ENCODE measurements around the gene RNASE4.

RNASE4 gene

GRCh38 chr14:20655851-20656250 lies 28.5 kb upstream of the RNASE4 start:
- ATAC-seq: no peak
- TF ChIP-seq PPARA (CRISPR knock-in tag; IDR thresholded peaks at IDR 0.05; ENCODE audit: borderline replicate concordance) (no peak), ZNF70 (CRISPR knock-in tag; IDR thresholded peaks at IDR 0.05) (no peak), CREB5 (CRISPR knock-in tag; IDR thresholded peaks at IDR 0.05; ENCODE audit: low read depth) (no peak), CSDC2 (CRISPR knock-in tag; IDR thresholded peaks at IDR 0.05) (no peak), ARNTL (CRISPR knock-in tag; IDR thresholded peaks at IDR 0.05; ENCODE audit: borderline replicate concordance, low read depth) (no peak), ZFP30 (CRISPR knock-in tag; IDR thresholded peaks at IDR 0.05) (no peak)

GRCh38 chr14:20656274-20656673 lies 28.1 kb upstream of the RNASE4 start:
- no peak for TF ChIP-seq SNAI2 (CRISPR knock-in tag; IDR thresholded peaks at IDR 0.05)
- TF ChIP-seq RARB (CRISPR knock-in tag; IDR thresholded peaks at IDR 0.05): no peak
- TF ChIP-seq PATZ1 (CRISPR knock-in tag; IDR thresholded peaks at IDR 0.05; ENCODE audit: borderline replicate concordance): no peak

DNA sequence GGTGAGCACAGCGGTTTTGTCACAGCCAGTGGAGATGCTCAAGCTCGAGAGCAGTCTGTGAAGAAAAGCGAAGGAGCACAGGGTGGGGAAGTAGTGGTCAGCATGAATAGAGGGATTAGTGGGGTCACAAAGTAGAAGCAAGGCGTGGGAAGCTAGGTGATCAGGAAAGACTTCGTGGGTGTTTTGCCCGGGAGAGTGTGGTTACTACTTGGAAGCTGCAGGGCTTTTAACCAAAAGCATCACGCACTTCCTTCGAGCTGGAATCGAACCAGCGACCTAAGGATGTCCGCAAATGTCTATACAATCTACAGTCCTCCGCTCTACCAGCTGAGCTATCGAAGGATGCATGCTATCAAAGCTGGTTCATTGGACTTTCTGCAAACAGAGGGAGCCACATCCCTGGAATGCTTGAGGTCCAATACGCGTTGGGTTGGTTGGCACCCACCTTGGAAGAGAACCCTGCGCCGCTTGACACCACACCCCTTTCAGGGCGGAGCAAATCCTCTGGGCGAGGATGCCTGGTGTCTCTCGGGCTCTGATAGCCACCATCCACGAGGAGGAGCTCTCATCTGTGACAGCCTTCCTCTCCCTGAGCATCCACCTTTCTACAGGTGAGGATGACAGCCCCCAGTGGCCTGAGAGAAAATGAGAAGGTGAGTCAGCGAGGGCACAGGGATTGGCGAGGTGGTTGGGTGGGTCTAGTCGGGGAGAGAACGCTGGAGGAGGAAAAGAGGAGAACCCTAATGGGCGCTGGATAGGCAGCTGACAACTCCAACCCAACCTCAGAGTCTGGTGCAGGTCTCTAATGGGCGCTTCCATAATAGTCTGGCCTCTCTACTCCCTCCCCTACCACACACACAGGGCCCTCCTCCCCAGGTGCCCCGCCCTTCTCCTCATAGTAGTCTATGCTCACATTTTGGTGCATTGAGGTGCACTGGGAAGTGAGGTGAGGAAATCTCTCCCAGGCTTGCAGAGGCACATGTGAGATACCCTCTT lies 26.8 kb upstream of the RNASE4 start:
- peak; percentile 56 for ATAC-seq
- TF ChIP-seq ISL1 (CRISPR knock-in tag; IDR thresholded peaks at IDR 0.05) (no peak), RARB (CRISPR knock-in tag; IDR thresholded peaks at IDR 0.05) (no peak), CREB5 (CRISPR knock-in tag; IDR thresholded peaks at IDR 0.05; ENCODE audit: low read depth) (no peak), ARNTL (CRISPR knock-in tag; IDR thresholded peaks at IDR 0.05; ENCODE audit: borderline replicate concordance, low read depth) (no peak), TOX (CRISPR knock-in tag; IDR thresholded peaks at IDR 0.05; ENCODE audit: borderline replicate concordance) (no peak), PPARA (CRISPR knock-in tag; IDR thresholded peaks at IDR 0.05; ENCODE audit: borderline replicate concordance) (no peak), BACH2 (CRISPR knock-in tag; IDR thresholded peaks at IDR 0.05; ENCODE audit: borderline replicate concordance) (no peak), ESRRG (CRISPR knock-in tag; IDR thresholded peaks at IDR 0.05) (no peak), CSDC2 (CRISPR knock-in tag; IDR thresholded peaks at IDR 0.05) (no peak), ZC3H10 (CRISPR knock-in tag; IDR thresholded peaks at IDR 0.05) (no peak), TCF4 (CRISPR knock-in tag; IDR thresholded peaks at IDR 0.05; ENCODE audit: borderline replicate concordance) (no peak)
- TF ChIP-seq, protein P1, sequence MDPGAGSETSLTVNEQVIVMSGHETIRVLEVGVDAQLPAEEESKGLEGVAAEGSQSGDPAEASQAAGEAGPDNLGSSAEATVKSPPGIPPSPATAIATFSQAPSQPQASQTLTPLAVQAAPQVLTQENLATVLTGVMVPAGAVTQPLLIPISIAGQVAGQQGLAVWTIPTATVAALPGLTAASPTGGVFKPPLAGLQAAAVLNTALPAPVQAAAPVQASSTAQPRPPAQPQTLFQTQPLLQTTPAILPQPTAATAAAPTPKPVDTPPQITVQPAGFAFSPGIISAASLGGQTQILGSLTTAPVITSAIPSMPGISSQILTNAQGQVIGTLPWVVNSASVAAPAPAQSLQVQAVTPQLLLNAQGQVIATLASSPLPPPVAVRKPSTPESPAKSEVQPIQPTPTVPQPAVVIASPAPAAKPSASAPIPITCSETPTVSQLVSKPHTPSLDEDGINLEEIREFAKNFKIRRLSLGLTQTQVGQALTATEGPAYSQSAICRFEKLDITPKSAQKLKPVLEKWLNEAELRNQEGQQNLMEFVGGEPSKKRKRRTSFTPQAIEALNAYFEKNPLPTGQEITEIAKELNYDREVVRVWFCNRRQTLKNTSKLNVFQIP (CRISPR knock-in tag; IDR thresholded peaks at IDR 0.05; ENCODE audit: borderline replicate concordance, low read depth): no peak

More at GRCh38 chr14:20656274-20656673, 28.1 kb upstream of the RNASE4 start:
- ATAC-seq: no peak

GRCh38 chr14:20658246-20658645 lies 26.1 kb upstream of the RNASE4 start:
- no peak for ATAC-seq
- TF ChIP-seq PPARA (CRISPR knock-in tag; IDR thresholded peaks at IDR 0.05; ENCODE audit: borderline replicate concordance): no peak
- no peak for TF ChIP-seq CREB5 (CRISPR knock-in tag; IDR thresholded peaks at IDR 0.05; ENCODE audit: low read depth)
- no peak for TF ChIP-seq ZC3H10 (CRISPR knock-in tag; IDR thresholded peaks at IDR 0.05)
- no peak for TF ChIP-seq BACH2 (CRISPR knock-in tag; IDR thresholded peaks at IDR 0.05; ENCODE audit: borderline replicate concordance)
- no peak for TF ChIP-seq ZNF565 (CRISPR knock-in tag; conservative IDR thresholded peaks at IDR 0.05; ENCODE audit: low read depth)
- TF ChIP-seq ISL1 (CRISPR knock-in tag; IDR thresholded peaks at IDR 0.05): no peak
- TF ChIP-seq, protein P2, sequence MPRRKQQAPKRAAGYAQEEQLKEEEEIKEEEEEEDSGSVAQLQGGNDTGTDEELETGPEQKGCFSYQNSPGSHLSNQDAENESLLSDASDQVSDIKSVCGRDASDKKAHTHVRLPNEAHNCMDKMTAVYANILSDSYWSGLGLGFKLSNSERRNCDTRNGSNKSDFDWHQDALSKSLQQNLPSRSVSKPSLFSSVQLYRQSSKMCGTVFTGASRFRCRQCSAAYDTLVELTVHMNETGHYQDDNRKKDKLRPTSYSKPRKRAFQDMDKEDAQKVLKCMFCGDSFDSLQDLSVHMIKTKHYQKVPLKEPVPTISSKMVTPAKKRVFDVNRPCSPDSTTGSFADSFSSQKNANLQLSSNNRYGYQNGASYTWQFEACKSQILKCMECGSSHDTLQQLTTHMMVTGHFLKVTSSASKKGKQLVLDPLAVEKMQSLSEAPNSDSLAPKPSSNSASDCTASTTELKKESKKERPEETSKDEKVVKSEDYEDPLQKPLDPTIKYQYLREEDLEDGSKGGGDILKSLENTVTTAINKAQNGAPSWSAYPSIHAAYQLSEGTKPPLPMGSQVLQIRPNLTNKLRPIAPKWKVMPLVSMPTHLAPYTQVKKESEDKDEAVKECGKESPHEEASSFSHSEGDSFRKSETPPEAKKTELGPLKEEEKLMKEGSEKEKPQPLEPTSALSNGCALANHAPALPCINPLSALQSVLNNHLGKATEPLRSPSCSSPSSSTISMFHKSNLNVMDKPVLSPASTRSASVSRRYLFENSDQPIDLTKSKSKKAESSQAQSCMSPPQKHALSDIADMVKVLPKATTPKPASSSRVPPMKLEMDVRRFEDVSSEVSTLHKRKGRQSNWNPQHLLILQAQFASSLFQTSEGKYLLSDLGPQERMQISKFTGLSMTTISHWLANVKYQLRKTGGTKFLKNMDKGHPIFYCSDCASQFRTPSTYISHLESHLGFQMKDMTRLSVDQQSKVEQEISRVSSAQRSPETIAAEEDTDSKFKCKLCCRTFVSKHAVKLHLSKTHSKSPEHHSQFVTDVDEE (CRISPR knock-in tag; IDR thresholded peaks at IDR 0.05): no peak
- TF ChIP-seq ARNTL (CRISPR knock-in tag; IDR thresholded peaks at IDR 0.05; ENCODE audit: borderline replicate concordance, low read depth): no peak
- no peak for TF ChIP-seq ZNF8 (CRISPR knock-in tag; IDR thresholded peaks at IDR 0.05)
- TF ChIP-seq TOX (CRISPR knock-in tag; IDR thresholded peaks at IDR 0.05; ENCODE audit: borderline replicate concordance): no peak
- no peak for TF ChIP-seq ESRRG (CRISPR knock-in tag; IDR thresholded peaks at IDR 0.05)
- TF ChIP-seq, protein P3, sequence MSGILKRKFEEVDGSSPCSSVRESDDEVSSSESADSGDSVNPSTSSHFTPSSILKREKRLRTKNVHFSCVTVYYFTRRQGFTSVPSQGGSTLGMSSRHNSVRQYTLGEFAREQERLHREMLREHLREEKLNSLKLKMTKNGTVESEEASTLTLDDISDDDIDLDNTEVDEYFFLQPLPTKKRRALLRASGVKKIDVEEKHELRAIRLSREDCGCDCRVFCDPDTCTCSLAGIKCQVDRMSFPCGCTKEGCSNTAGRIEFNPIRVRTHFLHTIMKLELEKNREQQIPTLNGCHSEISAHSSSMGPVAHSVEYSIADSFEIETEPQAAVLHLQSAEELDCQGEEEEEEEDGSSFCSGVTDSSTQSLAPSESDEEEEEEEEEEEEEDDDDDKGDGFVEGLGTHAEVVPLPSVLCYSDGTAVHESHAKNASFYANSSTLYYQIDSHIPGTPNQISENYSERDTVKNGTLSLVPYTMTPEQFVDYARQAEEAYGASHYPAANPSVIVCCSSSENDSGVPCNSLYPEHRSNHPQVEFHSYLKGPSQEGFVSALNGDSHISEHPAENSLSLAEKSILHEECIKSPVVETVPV (CRISPR knock-in tag; IDR thresholded peaks at IDR 0.05): no peak
- TF ChIP-seq CSDC2 (CRISPR knock-in tag; IDR thresholded peaks at IDR 0.05): no peak
